SHP77 (cell line): Measurements from ENCODE around the gene FDXR.
"Not testable (repeated sequence)": the region's sequence is repeated elsewhere in the genome, so short reads cannot be mapped to it uniquely, and the experiment has no call there.

ENCODE experiments used
- DNase-seq, 2 experiments: peaks; one replicate each; lab custom pipeline; 2025; lab: John Stamatoyannopoulos, UW

The FDXR gene

GRCh38 chr17:74872313-74873036 lies at the start of gene FDXR:
FDXR (minus strand) TSS chr17:74872994; CDS start chr17:74872944, 50 bp downstream.
- DNase-seq, result no peak

GRCh38 chr17:74922172-74922571 lies 49.4 kb upstream of the FDXR start:
- DNase-seq, result no peak

GRCh38 chr17:74921769-74922168 lies 49.0 kb upstream of the FDXR start:
- DNase-seq, result no peak

- DNase-seq, result no peak
These were observed 48.4 kb upstream of the FDXR start for GRCh38 chr17:74921026-74921681.

GRCh38 chr17:74920642-74921025 lies 47.8 kb upstream of the FDXR start:
- no peak for DNase-seq

GRCh38 chr17:74920306-74920620 lies 47.5 kb upstream of the FDXR start:
- no peak for DNase-seq

GRCh38 chr17:74919440-74920305 lies 46.9 kb upstream of the FDXR start:
- peak in 1 of 2 experiments; percentile 9 for DNase-seq

GRCh38 chr17:74918906-74919305 lies 46.1 kb upstream of the FDXR start:
- DNase-seq, result no peak

GRCh38 chr17:74917430-74917829 lies 44.6 kb upstream of the FDXR start:
- no peak for DNase-seq

GRCh38 chr17:74916851-74917199 lies 44.0 kb upstream of the FDXR start:
- DNase-seq, result no peak

- no peak for DNase-seq
These were observed 43.5 kb upstream of the FDXR start for GRCh38 chr17:74916136-74916850.

GRCh38 chr17:74911423-74911822 lies 38.6 kb upstream of the FDXR start:
- DNase-seq, result not testable (repeated sequence)

GRCh38 chr17:74909097-74909496 lies 36.3 kb upstream of the FDXR start:
- not testable (repeated sequence) for DNase-seq

- no peak for DNase-seq
These were observed 34.2 kb upstream of the FDXR start for GRCh38 chr17:74907012-74907411.

GRCh38 chr17:74906214-74906793 lies 33.5 kb upstream of the FDXR start:
- not testable (repeated sequence) for DNase-seq

GRCh38 chr17:74904687-74905409 lies 32.1 kb upstream of the FDXR start:
- no peak for DNase-seq

GRCh38 chr17:74903671-74904070 lies 30.9 kb upstream of the FDXR start:
- no peak for DNase-seq

- DNase-seq, result no peak
These were observed 30.2 kb upstream of the FDXR start for GRCh38 chr17:74903034-74903433.

- no peak for DNase-seq
These were observed 28.8 kb upstream of the FDXR start for GRCh38 chr17:74901353-74902135.

GRCh38 chr17:74900208-74900607 lies 27.4 kb upstream of the FDXR start:
- no peak for DNase-seq
